Cardiac muscle cell (in vitro differentiated cells and primary cell): ENCODE data around the gene RXRB. TPM values are rescaled to one million over a fixed set of nuclear protein-coding genes. Genes with fewer than 3 reads are reported as not detected.
A peak's percentile ranks its signal among the peaks of the same experiment; 100 is the strongest.

Source experiments
- DNase-seq, 2 donors: peaks; one replicate each; pipeline versions ENCODE4 v3.0.0 to v3.0.0-alpha.2; 2010 to 2017; ENCODE audit warnings: low read depth in 1 of 2, low spot score in 1 of 2
- H3K27ac ChIP-seq: fragments of 200-600 bp; sonication (generic); 2 replicates; pipeline ENCODE4 v1.5.1; 2016
- H3K27me3 ChIP-seq: fragments of 200-600 bp; sonication (generic); 2 replicates; pipeline ENCODE4 v1.6.0; 2016; ENCODE audit warnings: control low read depth
- H3K36me3 ChIP-seq: fragments of 200-600 bp; sonication (generic); 2 replicates; pipeline ENCODE4 v1.5.1; 2016; ENCODE audit warnings: control low read depth
- H3K4me1 ChIP-seq: fragments of 200-600 bp; sonication (generic); 2 replicates; pipeline ENCODE4 v1.8.1; 2017; ENCODE audit warnings: low read depth, mild to moderate bottlenecking, mixed run types
- H3K4me3 ChIP-seq: fragments of 200-600 bp; sonication (generic); 2 replicates; pipeline ENCODE4 v1.5.1; 2016; ENCODE audit warnings: mild to moderate bottlenecking
- H3K9me3 ChIP-seq: fragments of 200-600 bp; sonication (generic); 2 replicates; pipeline ENCODE4 v1.5.1; 2017; ENCODE audit warnings: low read depth, mild to moderate bottlenecking, control low read depth
- polyA plus RNA-seq: library from polyadenylated mRNA; unstranded; fragments of >200 nt; fragmentation: Nextera tagmentation; extraction: Ambion mirVana; gene quantifications from 2 replicates; pipeline ENCODE4 v1.2.1, GENCODE V29; 2016
- total RNA-seq: library from RNA; depleted of rRNA; stranded (reverse); fragments of >200 nt; gene quantifications from 2 replicates; pipeline ENCODE4 v1.2.3, GENCODE V29; 2016
- TF ChIP-seq, protein P1 (sequence below): IDR thresholded peaks from 2 replicates; pipeline ENCODE4 v1.5.1; 2012; ENCODE audit warnings: low read depth, mild to moderate bottlenecking, low read length

RXRB gene
- total and polyA plus RNA-seq, 2 experiments from 2014 or later, result 37.8 to 46.7 TPM

DNA sequence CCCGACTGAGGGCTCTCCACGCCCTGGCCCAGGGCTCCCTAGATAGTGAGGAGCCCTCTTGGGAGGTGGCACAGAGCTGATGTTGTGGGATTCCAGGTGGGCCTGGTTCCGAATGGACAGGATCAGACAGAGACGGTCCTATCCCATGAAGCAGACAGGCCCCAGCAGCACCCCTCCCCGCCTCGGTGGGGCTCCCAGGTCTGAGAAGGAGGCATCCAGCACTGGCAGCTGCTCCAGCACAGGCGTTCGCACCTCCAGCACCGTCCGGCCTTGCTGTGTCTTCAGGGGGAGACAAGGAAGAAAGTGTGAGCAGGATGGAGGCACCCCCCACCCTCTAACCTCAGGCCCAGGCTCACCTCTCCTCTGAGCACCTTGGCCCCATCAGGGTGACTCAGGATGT, 36.9 kb downstream of the RXRB start:
- Histone ChIP-seq H3K27ac (no peak overlapping the region), H3K27me3 (no peaks in the 10 kb centered on the region), H3K9me3 (no peaks in the 10 kb centered on the region), H3K36me3 (no peaks in the 10 kb centered on the region), H3K4me1 (no peaks in the 10 kb centered on the region), H3K4me3 (no peak overlapping the region)
- no peak for DNase-seq
- TF ChIP-seq, protein P1, sequence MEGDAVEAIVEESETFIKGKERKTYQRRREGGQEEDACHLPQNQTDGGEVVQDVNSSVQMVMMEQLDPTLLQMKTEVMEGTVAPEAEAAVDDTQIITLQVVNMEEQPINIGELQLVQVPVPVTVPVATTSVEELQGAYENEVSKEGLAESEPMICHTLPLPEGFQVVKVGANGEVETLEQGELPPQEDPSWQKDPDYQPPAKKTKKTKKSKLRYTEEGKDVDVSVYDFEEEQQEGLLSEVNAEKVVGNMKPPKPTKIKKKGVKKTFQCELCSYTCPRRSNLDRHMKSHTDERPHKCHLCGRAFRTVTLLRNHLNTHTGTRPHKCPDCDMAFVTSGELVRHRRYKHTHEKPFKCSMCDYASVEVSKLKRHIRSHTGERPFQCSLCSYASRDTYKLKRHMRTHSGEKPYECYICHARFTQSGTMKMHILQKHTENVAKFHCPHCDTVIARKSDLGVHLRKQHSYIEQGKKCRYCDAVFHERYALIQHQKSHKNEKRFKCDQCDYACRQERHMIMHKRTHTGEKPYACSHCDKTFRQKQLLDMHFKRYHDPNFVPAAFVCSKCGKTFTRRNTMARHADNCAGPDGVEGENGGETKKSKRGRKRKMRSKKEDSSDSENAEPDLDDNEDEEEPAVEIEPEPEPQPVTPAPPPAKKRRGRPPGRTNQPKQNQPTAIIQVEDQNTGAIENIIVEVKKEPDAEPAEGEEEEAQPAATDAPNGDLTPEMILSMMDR, result no peak

DNA sequence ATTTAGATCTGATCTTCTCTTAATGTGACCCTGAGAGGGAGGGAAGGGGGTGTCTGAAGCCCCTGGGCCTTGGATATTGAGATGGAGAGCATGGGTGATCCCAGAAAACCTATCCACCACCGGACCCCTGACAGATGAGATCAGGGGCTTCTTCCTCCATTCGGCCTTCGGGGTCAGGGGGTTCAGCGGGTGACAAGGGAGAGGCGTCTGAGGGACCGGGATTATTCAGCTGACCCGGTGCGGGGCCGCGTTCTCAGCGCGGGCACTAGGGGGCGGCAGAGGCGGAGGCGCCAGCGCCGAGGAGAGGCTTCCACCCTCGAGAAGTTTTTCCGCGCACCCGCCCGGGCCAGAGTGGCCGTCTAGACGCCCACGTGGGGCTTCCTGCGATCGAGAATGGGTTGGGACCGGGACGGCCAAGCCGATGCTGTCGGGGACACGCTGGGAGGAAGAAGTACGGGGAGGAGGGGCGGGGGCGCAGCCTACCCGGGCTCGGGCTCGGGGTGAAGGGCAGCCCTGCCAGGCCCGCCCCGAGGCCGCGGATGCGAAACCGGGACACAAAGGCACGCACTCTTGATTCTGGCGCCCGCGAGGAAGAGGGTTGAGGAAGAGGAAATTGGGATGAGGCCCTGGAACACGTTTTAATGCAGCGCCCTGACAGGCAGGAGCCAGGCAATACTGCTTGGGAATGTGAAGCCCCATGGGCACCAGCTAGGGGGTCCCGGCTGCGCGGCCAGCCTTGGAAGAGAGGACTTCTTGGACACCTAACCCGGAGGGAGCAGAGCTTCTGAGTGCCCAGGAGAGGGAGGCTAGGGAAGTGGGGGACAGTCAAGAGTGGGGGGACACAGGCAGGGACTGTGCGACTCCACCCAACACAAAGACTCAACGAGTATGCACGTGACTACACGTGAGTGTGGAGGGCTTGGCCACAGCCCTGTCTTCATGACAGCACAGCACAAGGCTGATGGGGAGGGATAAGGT, 38.8 kb downstream of the RXRB start:
- peak; percentile 73 to 78 for DNase-seq
- no peaks in the 10 kb centered on the region for H3K9me3 ChIP-seq
- no peaks in the 10 kb centered on the region for H3K36me3 ChIP-seq
- H3K27ac ChIP-seq, result no peak overlapping the region
- H3K4me3 ChIP-seq, result peak overlapping the region; percentile 23
- TF ChIP-seq, protein P1, result peak; percentile 95
- no peaks in the 10 kb centered on the region for H3K27me3 ChIP-seq
- no peaks in the 10 kb centered on the region for H3K4me1 ChIP-seq

DNA sequence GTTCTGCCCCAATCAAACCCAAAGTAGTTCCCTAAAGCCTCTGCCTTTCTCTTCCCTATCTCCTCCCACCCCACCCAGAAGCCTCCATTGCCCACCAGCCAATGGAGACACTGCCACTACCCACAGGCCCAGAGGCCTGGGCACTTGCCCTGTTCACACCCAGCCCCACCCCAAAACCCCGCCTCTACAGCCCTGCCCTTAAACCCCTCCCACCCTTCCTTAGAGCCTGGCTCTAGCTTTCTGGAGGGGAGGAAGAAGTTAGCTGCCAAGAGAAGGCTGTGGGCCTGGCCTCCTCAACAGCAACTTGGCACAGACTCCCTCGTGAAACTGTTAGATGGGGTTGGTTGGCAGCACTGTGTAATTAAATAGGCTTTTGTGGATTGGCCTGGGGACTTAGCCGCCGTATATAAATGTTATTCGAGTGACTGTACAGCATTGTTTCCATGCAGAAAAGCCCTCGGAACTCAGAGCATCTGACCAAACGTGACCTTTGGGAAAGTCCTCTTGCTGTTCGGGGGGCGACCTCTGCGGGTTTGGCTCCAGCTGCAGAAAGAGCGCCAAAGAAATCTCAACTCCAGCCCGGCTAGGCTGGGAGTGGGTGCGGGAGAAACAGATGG, 39.6 kb downstream of the RXRB start:
- peak in 1 of 2 donors; percentile 91 for DNase-seq
- no peaks in the 10 kb centered on the region for H3K9me3 ChIP-seq
- no peaks in the 10 kb centered on the region for H3K36me3 ChIP-seq
- no peak overlapping the region for H3K4me3 ChIP-seq
- H3K27me3 ChIP-seq, result no peaks in the 10 kb centered on the region
- no peaks in the 10 kb centered on the region for H3K4me1 ChIP-seq
- H3K27ac ChIP-seq, result no peak overlapping the region
- TF ChIP-seq, protein P1, result no peak

DNA sequence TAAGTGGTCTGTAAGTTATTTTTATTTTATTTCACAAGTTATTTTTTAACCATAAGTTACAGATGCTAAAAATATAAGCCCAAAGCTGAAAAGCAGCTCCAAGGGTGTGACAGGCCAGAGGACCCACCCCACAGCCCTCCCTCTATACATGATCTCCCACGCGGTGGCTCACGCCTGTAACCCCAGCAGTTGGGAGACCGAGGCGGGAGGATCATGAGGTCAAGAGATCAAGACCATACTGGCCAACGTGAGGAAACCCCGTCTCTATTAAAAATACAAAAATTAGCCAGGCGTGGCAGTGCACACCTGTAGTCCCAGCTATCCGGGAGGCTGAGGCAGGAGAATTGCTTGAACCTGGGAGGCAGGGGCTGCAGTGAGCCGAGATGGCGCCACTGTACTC, 40.4 kb downstream of the RXRB start:
- DNase-seq, result no peak
- H3K4me1 ChIP-seq, result no peaks in the 10 kb centered on the region
- TF ChIP-seq, protein P1, result no peak

DNA sequence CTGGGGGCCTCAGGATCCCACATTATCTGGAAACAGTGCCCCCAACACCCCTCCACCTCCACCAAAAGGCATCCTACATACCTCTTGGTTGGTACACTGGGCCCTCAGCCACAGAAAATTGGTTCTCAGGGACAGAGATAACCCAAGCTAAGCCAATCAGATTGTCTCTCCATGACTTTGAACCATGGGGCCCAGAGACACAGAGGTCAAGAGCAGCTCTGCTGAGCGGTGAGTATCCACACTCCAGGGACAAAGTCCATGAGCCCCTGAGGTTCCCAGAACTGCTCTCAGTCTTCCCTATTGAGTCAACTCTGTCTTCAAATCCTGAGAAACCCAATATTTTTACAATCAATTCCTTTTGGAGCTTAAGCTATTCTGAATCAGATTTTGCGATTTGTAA, 43.5 kb downstream of the RXRB start:
- Histone ChIP-seq H3K4me1 (no peaks in the 10 kb centered on the region), H3K27me3 (no peaks in the 10 kb centered on the region), H3K9me3 (no peaks in the 10 kb centered on the region), H3K36me3 (no peaks in the 10 kb centered on the region), H3K27ac (no peak overlapping the region), H3K4me3 (no peak overlapping the region)
- TF ChIP-seq, protein P1, result no peak
- DNase-seq, result no peak

More for the DNA sequence above, 40.4 kb downstream of the RXRB start:
- Histone ChIP-seq H3K4me3 (no peak overlapping the region), H3K27me3 (no peaks in the 10 kb centered on the region), H3K9me3 (no peaks in the 10 kb centered on the region), H3K36me3 (no peaks in the 10 kb centered on the region), H3K27ac (no peak overlapping the region)
